H1 (cell line): Measurements from ENCODE around the gene SLC22A14. TPM values are rescaled to one million over a fixed set of nuclear protein-coding genes. Genes with fewer than 3 reads are reported as not detected.

Experiments
- CBX5 ChIP-seq: fragments of 300-800, 300-1000 bp; sonication (generic); IDR thresholded peaks from 2 replicates; pipeline ENCODE4 v1.7.1; 2016; ENCODE audit warnings: antibody characterized with exemption, low read length, low read depth
- PHF8 ChIP-seq: fragments of 200-600 bp; sonication (generic); conservative IDR thresholded peaks from 2 replicates; pipeline ENCODE4 v1.7.1; 2012; ENCODE audit warnings: low read depth, mild to moderate bottlenecking, inconsistent platforms, low read length, moderate library complexity
- POLR2A ChIP-seq, 2 experiments: IDR thresholded peaks; 1 replicate in 1 of 2; 2 replicates in 1 of 2; pipeline ENCODE4 v1.6.1; 2011; ENCODE audit warnings: low read depth in 2 of 2, low read length in 2 of 2, mild to moderate bottlenecking in 2 of 2; ENCODE audit errors: control extremely low read depth in 1 of 2
- polyA plus RNA-seq, 7 experiments: library from polyadenylated mRNA; depleted of rRNA in 3 of 7; stranded (reverse) in 5 of 7; unstranded in 2 of 7; fragments of >200 nt in 5 of 7; fragments of 200-250 nt in 2 of 7; gene quantifications; 1 replicate in 5 of 7; 2 replicates in 1 of 7; 4 replicates in 1 of 7; pipeline versions ENCODE4 v1.2.1 to v1.2.3, GENCODE V29; 2011 to 2013; ENCODE audit warnings: missing spikeins in 2 of 7, mixed read lengths in 2 of 7
- total RNA-seq: library from RNA; stranded (reverse); fragmentation: NEBNext Ultra II Directional; extraction: Animal tissue kit (Norgen Biotek cat#: 25700); gene quantifications from 2 replicates; pipeline ENCODE4 v1.2.1, GENCODE V29; 2021
- TF ChIP-seq, protein P1 (sequence below): fragments of 300-600 bp; sonication (generic); IDR thresholded peaks from 2 replicates; pipeline ENCODE4 v1.7.1; 2012; ENCODE audit warnings: low read length, moderate library complexity, mild to moderate bottlenecking, inconsistent platforms; ENCODE audit not compliant: insufficient replicate concordance
- TF ChIP-seq, protein P2 (sequence below): IDR thresholded peaks from 2 replicates; pipeline ENCODE4 v1.6.1; 2011; ENCODE audit warnings: low read length, improper control_type of control experiment

SLC22A14 gene
- total and polyA plus RNA-seq, 2 of the 8 experiments (the other 6 are each of a cell fraction or from before 2014, with no cell fraction given) = 0.03 TPM; not detected in 1

DNA sequence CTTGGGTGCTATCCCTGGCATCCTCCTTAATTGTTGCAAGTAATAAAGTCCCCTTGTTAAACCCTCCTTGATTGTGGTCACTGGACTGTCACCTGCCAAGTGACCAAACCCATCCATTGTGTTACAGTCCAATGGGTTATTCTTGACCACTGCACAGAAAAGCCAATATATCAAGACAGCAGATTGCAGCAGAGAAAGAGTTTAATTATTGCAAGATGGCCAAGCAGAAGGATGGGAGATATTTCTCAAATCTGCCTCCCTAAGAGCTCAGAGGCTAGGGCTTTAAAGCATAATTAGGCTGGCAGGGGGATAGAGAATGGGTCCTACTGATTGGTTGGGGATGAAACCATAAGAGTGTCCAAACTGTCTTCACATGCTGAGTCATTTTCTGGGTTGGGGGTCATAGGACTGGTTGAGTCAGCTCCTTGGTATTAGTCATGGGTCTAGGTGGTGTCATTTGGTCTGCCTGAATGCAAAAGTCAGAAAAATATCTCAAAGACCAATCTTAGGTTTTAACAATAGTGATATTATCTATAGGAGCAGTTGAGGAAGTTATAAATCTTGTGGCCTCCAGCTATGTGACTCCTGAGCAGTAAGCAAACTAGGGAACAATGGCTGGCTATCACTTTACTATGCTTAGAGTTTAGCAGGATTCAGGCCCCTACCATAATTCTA lies 45.4 kb downstream of the SLC22A14 start (continued):
- TF ChIP-seq, protein P1, sequence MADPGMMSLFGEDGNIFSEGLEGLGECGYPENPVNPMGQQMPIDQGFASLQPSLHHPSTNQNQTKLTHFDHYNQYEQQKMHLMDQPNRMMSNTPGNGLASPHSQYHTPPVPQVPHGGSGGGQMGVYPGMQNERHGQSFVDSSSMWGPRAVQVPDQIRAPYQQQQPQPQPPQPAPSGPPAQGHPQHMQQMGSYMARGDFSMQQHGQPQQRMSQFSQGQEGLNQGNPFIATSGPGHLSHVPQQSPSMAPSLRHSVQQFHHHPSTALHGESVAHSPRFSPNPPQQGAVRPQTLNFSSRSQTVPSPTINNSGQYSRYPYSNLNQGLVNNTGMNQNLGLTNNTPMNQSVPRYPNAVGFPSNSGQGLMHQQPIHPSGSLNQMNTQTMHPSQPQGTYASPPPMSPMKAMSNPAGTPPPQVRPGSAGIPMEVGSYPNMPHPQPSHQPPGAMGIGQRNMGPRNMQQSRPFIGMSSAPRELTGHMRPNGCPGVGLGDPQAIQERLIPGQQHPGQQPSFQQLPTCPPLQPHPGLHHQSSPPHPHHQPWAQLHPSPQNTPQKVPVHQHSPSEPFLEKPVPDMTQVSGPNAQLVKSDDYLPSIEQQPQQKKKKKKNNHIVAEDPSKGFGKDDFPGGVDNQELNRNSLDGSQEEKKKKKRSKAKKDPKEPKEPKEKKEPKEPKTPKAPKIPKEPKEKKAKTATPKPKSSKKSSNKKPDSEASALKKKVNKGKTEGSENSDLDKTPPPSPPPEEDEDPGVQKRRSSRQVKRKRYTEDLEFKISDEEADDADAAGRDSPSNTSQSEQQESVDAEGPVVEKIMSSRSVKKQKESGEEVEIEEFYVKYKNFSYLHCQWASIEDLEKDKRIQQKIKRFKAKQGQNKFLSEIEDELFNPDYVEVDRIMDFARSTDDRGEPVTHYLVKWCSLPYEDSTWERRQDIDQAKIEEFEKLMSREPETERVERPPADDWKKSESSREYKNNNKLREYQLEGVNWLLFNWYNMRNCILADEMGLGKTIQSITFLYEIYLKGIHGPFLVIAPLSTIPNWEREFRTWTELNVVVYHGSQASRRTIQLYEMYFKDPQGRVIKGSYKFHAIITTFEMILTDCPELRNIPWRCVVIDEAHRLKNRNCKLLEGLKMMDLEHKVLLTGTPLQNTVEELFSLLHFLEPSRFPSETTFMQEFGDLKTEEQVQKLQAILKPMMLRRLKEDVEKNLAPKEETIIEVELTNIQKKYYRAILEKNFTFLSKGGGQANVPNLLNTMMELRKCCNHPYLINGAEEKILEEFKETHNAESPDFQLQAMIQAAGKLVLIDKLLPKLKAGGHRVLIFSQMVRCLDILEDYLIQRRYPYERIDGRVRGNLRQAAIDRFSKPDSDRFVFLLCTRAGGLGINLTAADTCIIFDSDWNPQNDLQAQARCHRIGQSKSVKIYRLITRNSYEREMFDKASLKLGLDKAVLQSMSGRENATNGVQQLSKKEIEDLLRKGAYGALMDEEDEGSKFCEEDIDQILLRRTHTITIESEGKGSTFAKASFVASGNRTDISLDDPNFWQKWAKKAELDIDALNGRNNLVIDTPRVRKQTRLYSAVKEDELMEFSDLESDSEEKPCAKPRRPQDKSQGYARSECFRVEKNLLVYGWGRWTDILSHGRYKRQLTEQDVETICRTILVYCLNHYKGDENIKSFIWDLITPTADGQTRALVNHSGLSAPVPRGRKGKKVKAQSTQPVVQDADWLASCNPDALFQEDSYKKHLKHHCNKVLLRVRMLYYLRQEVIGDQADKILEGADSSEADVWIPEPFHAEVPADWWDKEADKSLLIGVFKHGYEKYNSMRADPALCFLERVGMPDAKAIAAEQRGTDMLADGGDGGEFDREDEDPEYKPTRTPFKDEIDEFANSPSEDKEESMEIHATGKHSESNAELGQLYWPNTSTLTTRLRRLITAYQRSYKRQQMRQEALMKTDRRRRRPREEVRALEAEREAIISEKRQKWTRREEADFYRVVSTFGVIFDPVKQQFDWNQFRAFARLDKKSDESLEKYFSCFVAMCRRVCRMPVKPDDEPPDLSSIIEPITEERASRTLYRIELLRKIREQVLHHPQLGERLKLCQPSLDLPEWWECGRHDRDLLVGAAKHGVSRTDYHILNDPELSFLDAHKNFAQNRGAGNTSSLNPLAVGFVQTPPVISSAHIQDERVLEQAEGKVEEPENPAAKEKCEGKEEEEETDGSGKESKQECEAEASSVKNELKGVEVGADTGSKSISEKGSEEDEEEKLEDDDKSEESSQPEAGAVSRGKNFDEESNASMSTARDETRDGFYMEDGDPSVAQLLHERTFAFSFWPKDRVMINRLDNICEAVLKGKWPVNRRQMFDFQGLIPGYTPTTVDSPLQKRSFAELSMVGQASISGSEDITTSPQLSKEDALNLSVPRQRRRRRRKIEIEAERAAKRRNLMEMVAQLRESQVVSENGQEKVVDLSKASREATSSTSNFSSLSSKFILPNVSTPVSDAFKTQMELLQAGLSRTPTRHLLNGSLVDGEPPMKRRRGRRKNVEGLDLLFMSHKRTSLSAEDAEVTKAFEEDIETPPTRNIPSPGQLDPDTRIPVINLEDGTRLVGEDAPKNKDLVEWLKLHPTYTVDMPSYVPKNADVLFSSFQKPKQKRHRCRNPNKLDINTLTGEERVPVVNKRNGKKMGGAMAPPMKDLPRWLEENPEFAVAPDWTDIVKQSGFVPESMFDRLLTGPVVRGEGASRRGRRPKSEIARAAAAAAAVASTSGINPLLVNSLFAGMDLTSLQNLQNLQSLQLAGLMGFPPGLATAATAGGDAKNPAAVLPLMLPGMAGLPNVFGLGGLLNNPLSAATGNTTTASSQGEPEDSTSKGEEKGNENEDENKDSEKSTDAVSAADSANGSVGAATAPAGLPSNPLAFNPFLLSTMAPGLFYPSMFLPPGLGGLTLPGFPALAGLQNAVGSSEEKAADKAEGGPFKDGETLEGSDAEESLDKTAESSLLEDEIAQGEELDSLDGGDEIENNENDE = no peak
- TF ChIP-seq CBX5 (no peak), POLR2A (IDR thresholded peaks at IDR 0.05; ENCODE audit: control extremely low read depth in 1 of 2, low read depth in 2 of 2, low read length in 2 of 2) (no peak), PHF8 (no peak)
- TF ChIP-seq, protein P2, sequence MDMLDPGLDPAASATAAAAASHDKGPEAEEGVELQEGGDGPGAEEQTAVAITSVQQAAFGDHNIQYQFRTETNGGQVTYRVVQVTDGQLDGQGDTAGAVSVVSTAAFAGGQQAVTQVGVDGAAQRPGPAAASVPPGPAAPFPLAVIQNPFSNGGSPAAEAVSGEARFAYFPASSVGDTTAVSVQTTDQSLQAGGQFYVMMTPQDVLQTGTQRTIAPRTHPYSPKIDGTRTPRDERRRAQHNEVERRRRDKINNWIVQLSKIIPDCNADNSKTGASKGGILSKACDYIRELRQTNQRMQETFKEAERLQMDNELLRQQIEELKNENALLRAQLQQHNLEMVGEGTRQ = no peak
